Measurements from ENCODE around the gene AP4B1.
"Not testable (repeated sequence)": the region's sequence is repeated elsewhere in the genome, so short reads cannot be mapped to it uniquely, and the experiment has no call there.

AP4B1 gene

DNA sequence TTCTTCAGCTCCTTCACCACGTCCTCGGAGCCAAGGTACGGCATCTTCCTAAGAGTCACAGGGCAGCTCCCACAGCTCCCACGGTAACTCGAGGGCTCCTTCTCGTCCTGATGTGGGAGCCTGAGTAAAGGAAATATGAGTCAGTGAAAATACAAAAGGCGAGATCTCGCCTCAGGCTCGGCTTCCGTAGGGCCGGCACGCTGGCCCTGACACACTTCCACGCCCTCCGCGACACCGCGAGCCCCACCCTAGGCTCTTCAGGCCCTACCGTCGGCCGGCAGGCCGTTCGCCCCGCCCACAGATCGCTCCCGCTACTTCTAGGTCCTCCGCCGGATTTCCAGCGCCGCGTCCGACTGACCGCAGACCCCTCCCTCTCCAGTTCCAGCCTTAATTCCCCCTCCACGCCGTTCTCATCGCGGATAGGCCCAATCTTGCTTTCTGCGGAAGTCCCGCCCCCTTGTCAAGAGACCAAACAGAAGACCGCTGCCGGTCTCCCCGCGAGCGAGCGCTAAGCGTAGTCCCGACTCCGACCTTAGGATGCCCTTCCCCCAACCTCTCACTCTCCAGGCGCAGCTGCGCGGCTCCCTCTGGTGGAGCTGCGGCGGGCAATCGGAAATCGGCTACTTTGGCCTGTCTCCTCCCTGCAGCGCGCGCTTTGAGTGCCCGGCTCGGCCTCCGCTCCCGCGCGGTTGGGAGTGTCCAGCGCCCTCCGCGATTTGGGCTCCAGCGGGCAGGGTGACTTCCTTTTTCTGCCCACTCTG, at the start of gene AP4B1, which contains the start of gene DCLRE1B:
AP4B1 (minus strand) TSS at position 126 of the 761 bp plus-strand sequence; CDS start at position 44, 82 bp downstream.
DCLRE1B (plus strand) TSS at position 653 of the 761 bp plus-strand sequence. CDS start 261 bp downstream, outside the sequence.
- peak; percentile 85 to 95 (median 93) for DNase-seq (ENCODE audit: low read depth in 3 of 3)

- DNase-seq (ENCODE audit: low read depth in 3 of 3), result no peak
Observed at GRCh38 chr1:113951719-113952118, 47.1 kb upstream of the AP4B1 start.

GRCh38 chr1:113950908-113951307, 46.3 kb upstream of the AP4B1 start:
- DNase-seq (ENCODE audit: low read depth in 3 of 3), result no peak

DNA sequence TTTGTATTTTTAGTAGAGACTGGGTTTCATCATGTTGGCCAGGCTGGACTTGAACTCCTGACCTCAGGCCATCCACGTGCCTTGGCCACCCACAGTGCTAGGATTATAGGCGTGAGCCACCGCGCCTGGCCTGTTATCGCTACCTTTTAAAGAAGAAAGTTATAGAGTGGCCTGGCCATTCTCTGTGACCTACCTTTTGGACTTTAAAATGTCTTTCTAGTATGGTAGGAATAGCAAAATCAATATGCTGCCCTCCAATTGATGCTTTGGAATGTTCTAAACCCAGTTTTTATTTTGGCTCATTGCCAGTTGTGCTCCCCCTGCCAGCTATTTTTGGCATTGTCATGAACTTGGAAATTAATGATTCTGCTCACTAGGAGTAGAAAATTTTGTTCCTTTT, 44.4 kb upstream of the AP4B1 start:
- no peak for DNase-seq (ENCODE audit: low read depth in 3 of 3)

- not testable (repeated sequence) for DNase-seq (ENCODE audit: low read depth in 3 of 3)
Observed at GRCh38 chr1:113948151-113948550, 43.6 kb upstream of the AP4B1 start.

DNA sequence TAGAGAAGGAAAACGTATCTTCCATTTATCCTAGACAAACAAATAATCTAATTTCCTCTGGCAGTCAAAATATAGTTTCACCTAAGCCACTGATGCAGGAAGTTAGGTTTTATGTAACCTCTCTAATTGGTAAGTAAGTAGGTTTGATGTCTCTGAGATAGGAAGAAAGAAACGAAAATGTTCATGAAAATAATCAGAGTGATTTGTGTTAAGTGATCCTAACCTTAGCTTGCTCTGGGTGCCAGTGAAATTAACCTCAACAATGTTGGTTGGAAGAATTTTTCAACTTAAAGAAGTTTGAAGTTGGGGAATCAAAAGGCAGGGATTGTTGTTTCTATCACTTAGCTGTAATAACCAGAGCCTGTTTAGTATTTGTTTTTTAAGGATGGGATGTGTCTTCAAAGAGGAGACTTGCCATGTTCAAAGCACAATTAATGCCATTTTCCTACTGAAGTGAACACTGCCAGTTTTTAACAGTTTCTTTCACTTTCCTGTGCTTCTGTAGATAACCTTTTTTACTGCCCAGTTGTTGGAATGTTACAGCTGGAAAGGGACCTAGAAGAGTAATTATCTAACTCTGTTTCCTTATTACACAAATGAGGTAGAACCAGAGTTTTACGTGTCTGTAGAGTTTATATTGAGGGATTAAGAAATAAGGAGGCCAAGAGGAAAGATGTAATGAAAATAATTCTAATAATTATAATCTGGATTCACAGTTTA, 42.9 kb upstream of the AP4B1 start:
- no peak for DNase-seq (ENCODE audit: low read depth in 3 of 3)

- no peak for DNase-seq (ENCODE audit: low read depth in 3 of 3)
Observed at GRCh38 chr1:113946678-113947387, 42.2 kb upstream of the AP4B1 start.

GRCh38 chr1:113946112-113946511, 41.5 kb upstream of the AP4B1 start:
- DNase-seq (ENCODE audit: low read depth in 3 of 3), result no peak

- no peak for DNase-seq (ENCODE audit: low read depth in 3 of 3)
Observed at GRCh38 chr1:113945329-113945728, 40.7 kb upstream of the AP4B1 start.

- no peak for DNase-seq (ENCODE audit: low read depth in 3 of 3)
Observed at GRCh38 chr1:113943028-113943811, 38.6 kb upstream of the AP4B1 start.

DNA sequence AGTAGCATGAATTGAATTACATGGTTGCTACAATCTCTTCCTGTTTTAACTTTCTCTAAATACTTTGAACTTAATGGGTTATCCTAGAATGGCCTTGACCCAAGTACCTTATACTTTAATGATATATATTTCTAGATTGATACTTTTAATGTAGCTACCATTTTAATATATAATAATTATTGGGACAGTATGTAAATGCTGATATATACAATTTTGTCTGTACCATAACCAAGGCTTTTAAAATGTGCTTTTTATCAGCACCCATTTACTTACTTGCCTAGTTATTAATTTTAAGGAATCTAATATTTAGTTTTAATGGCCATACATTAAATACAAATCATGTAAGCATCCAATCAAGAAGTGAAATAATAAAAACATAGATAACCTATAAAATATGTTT, 37.9 kb upstream of the AP4B1 start:
- no peak for DNase-seq (ENCODE audit: low read depth in 3 of 3)

GRCh38 chr1:113941245-113941559, 36.6 kb upstream of the AP4B1 start:
- no peak for DNase-seq (ENCODE audit: low read depth in 3 of 3)

- no peak for DNase-seq (ENCODE audit: low read depth in 3 of 3)
Observed at GRCh38 chr1:113940365-113941244, 36.0 kb upstream of the AP4B1 start.

GRCh38 chr1:113938192-113938591, 33.6 kb upstream of the AP4B1 start:
- no peak for DNase-seq (ENCODE audit: low read depth in 3 of 3)

DNA sequence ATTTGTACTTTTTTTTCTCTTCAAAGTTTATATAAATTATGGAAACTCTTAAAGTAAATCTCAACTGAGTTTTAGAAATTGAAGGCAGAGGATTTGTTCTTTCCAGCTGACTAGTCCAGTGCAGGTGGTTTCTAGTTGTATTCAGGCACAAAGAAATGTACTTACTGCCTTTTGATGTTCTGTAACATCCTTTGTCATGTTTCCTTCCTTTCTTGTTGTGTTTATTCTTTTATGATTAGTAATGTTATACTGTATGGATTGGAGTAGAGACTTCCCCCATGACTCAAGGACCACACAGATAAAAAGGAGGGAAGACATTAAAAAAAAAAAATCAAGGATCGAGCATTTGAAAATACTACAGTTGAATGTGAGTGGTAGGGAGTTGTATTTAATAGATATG, 32.5 kb upstream of the AP4B1 start:
- DNase-seq (ENCODE audit: low read depth in 3 of 3), result no peak

GRCh38 chr1:113935970-113936369, 31.4 kb upstream of the AP4B1 start:
- no peak for DNase-seq (ENCODE audit: low read depth in 3 of 3)

GRCh38 chr1:113935176-113935575, 30.6 kb upstream of the AP4B1 start:
- no peak for DNase-seq (ENCODE audit: low read depth in 3 of 3)

DNA sequence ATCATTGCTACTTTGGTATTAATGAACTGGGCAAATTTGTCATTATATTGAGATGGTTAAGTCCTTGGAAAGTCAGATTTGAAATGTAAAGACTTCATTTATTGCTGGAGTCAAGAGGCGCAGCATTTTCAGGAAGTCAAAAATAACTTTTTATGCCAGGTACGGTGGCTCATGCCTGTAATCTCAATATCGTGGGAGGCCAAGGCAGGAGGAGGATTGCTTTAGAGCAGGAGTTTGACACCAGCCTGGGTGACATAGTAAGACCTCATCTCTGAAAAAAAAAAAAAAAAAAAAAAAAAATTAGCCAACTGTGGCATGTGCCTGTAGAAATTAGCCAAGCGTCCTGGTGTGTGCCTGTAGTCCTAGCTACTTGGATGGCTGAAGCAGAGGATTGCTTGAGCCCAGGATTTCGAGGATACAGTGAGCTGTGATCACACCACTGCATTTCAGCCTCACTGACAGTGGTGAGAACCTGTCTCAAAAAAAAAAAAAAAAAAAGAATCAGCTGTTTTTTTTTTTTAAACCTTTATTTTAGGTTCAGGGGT, 30.0 kb upstream of the AP4B1 start:
- DNase-seq (ENCODE audit: low read depth in 3 of 3), result no peak

DNA sequence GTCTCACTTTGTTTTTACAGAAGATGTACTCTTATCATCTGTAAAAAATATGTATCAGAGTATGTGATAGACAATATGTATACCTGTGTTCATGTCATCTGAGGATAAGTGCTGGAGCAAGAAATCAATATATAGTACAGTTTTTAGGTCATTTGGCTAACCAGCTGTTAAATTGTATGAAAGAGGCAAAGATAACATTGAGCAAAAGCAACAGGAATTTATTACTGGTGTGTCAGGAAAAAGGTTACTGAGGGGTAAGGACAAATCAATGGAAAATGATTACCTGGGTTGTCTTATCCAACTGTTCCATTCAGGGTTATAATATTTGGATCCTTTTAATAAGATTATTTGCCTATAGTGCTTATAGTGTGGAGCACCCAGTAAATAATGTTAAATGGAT, 29.4 kb upstream of the AP4B1 start:
- DNase-seq (ENCODE audit: low read depth in 3 of 3), result no peak

DNA sequence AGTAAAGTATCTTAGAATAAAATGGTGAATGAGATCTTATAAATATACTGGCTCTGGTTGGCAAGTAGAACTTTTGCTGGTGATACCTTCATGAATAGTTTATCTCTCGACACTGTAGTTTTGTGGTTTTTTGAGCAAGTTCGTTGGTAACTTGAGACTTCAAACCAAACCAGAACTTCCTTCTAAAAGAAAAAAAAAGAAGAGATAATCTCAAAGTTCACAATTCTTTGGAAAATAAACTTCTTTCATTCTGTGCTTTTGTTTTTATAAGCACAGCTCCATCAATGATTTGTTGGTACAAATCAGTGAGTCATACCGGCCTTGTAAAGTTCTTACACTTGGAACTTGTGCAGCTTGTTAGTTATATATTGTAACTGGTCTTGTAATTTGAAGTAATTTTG, 26.9 kb upstream of the AP4B1 start:
- DNase-seq (ENCODE audit: low read depth in 3 of 3), result no peak

Data from stimulated activated CD4-positive, alpha-beta T cell treated with anti-CD3 and anti-CD28 coated beads, TNF-alpha, amount 100 ng/mL, for 4 hours (primary cell).